Body of pancreas (tissue), 4 donors: Measurements from ENCODE around the gene TSPYL4. TPM values are rescaled to one million over a fixed set of nuclear protein-coding genes. Genes with fewer than 3 reads are reported as not detected.

Source experiments
- ATAC-seq: fragments of 150-250 bp; one replicate; pipeline ENCODE4 v1.9.1; 2016
- DNase-seq, 4 donors: peaks; one replicate each; pipeline ENCODE4 v3.0.0-alpha.2; 2019
- H3K27ac ChIP-seq, 4 donors: fragments of 200-600 bp; sonication (generic); 1 replicate in 3 of 4; 2 replicates in 1 of 4; pipeline versions ENCODE4 v1.5.1 to v1.6.1; 2016 to 2019; ENCODE audit warnings: mild to moderate bottlenecking in 1 of 4, mixed read lengths in 1 of 4, moderate library complexity in 1 of 4
- H3K27me3 ChIP-seq, 2 donors: fragments of 200-600 bp; sonication (generic); one replicate each; pipeline ENCODE4 v1.6.0; 2016; ENCODE audit warnings: mild to moderate bottlenecking in 1 of 2
- H3K36me3 ChIP-seq, 2 donors: fragments of 200-600 bp; sonication (generic); replicated peaks in 1 of 2; 2 replicates each; pipeline ENCODE4 v1.5.1; 2016; ENCODE audit warnings: low read depth in 2 of 2; ENCODE audit not compliant: insufficient read depth in 1 of 2
- H3K4me1 ChIP-seq: fragments of 200-600 bp; sonication (generic); one replicate; pipeline ENCODE4 v1.6.0; 2016
- H3K4me3 ChIP-seq, 2 donors: fragments of 200-600 bp; sonication (generic); 1 replicate in 1 of 2; 2 replicates in 1 of 2; pipeline ENCODE4 v1.5.1; 2016 to 2019
- H3K9me3 ChIP-seq, 3 donors: fragments of 200-600 bp; sonication (generic); 1 replicate in 2 of 3; 2 replicates in 1 of 3; pipeline ENCODE4 v1.5.1; 2016
- CTCF ChIP-seq, 7 experiments: fragments of 450-650 bp in 4 of 7; fragments of 200-600 bp in 3 of 7; sonication (generic) in 3 of 7; IDR thresholded peaks; one replicate each; pipeline ENCODE4 v1.5.1; 2016 to 2019; ENCODE audit warnings: antibody characterized with exemption in 7 of 7
- POLR2A ChIP-seq, 3 donors: fragments of 450-650 bp; IDR thresholded peaks; one replicate each; pipeline ENCODE4 v1.6.1; 2016; ENCODE audit warnings: antibody characterized with exemption in 3 of 3, mild to moderate bottlenecking in 2 of 3
- WGBS, 2 donors: methylation state at CpG; one replicate each; pipeline ENCODE4 v1.1.5; 2017; 5-methylcytosine and 5-hydroxymethylcytosine counted together
- intact Hi-C: fragments of 100-400 bp; cut with DNase I; formaldehyde crosslinking; loops from one replicate; pipeline ENCODE4 v1.15.1; 2023
- total RNA-seq, 2 donors: library from RNA; depleted of rRNA; stranded (reverse); fragments of >200 nt; gene quantifications; one replicate each; pipeline ENCODE4 v1.1.0, GENCODE V29; 2016

Gene TSPYL4
- total RNA-seq, 2 donors from 2014 or later, result 8.6 to 12.7 TPM

- no peak overlapping the region for H3K27ac ChIP-seq
- no peaks in the 10 kb centered on the region for H3K9me3 ChIP-seq
- TF ChIP-seq CTCF (IDR thresholded peaks at IDR 0.05) (no peak), POLR2A (IDR thresholded peaks at IDR 0.05) (no peak)
- no peak for ATAC-seq
- peaks cover 11% of the 10 kb centered on the region for H3K4me1 ChIP-seq
- 50 to 85% methylated on average over 8 to 18 of the region's 18 CpGs for WGBS, 2 donors
- H3K4me3 ChIP-seq, result no peak overlapping the region
- no peak for DNase-seq
- intact Hi-C loops, result no loop called here
- no peaks in the 10 kb centered on the region for H3K27me3 ChIP-seq
- no peaks in the 10 kb centered on the region for H3K36me3 ChIP-seq
These were observed 4.6 kb upstream of the TSPYL4 start for GRCh38 chr6:116258520-116258919.

- Histone ChIP-seq H3K4me3 (no peak overlapping the region), H3K9me3 (no peaks in the 10 kb centered on the region), H3K27me3 (no peaks in the 10 kb centered on the region), H3K36me3 (no peaks in the 10 kb centered on the region), H3K27ac (no peak overlapping the region), H3K4me1 (peaks cover 27% of the 10 kb centered on the region)
- TF ChIP-seq CTCF (IDR thresholded peaks at IDR 0.05) (no peak), POLR2A (IDR thresholded peaks at IDR 0.05) (no peak)
- DNase-seq (no peak), ATAC-seq (no peak)
- 78 to 91% methylated on average over 1 of the region's 1 CpG for WGBS, 2 donors
- intact Hi-C loops, result no loop called here
These were observed 2.8 kb upstream of the TSPYL4 start for GRCh38 chr6:116256694-116257093.

DNA sequence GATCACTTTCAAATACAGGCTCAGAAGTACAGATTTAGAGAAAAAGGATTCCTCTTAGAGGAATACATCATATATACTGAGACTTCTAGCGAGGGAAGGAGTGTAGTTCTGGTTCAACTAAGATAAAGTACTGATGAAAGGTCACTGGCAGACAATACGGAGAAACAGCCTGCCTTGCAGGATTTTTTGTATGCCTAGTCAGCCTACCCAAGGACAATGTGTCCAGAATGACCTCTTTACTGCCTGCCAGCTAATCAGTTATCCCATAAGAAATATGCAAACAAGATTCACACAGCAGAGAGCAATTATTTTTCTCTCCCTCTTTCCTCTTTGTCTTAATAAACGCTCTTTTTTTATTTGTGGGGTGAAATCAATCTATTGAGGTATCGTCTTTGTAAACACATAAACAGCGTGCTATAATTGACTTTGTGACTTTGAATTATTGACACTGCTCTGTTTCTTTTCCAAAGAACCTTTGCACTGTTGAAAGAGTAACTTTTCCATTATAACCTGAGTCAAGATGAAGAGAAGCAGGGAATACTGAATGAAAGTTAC is 1.4 kb upstream of the TSPYL4 start:
- Histone ChIP-seq H3K9me3 (no peaks in the 10 kb centered on the region), H3K4me1 (peaks cover 40% of the 10 kb centered on the region), H3K27ac (peak overlapping the region in 1 of 4 donors; percentile 0), H3K36me3 (no peaks in the 10 kb centered on the region), H3K27me3 (no peaks in the 10 kb centered on the region), H3K4me3 (no peak overlapping the region)
- TF ChIP-seq CTCF (IDR thresholded peaks at IDR 0.05) (no peak), POLR2A (IDR thresholded peaks at IDR 0.05) (no peak)
- intact Hi-C loops, result no loop called here
- ATAC-seq (no peak), DNase-seq (no peak)
- 9 to 18% methylated on average over 5 of the region's 5 CpGs for WGBS, 2 donors

DNA sequence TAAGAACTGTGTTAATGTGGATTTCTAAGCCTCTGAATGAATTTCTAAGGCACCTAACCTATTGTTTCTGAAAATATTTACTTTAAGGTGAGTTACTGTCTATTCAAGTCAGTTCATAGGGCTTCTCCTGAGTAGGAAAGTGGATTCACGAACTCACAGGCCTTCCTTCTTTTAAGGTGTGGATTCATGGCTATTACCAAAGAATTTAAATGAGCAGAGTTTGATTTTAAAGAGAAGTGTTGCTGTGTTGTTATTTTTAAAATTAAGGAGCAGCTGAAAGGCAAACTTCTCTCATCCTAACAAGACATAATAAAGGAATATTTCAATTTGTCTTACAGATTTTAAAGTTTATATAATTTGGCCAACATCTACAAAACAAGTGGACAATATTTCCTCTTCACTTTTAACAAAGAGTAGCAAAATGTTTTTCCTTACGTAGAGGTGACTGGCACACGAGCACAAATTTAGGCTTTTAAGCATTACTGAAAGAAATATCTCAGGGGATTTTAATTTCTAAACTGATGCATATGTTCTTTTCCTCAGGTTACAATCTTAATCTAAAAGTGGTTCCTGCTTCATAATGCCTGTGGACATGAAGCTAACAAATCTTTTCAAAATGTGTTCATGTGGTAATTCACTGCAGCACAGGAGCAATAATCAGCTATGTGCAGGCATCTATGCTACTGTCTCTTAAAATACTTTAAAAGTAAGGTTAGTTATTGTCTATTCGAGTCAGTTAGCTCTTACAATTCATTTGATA is 602 bp upstream of the TSPYL4 start:
- Histone ChIP-seq H3K27ac (peak overlapping the region; percentile 66 to 91 (median 82)), H3K36me3 (no peaks in the 10 kb centered on the region), H3K4me3 (peak overlapping the region in 1 of 2 donors; percentile 97), H3K4me1 (peaks cover 47% of the 10 kb centered on the region), H3K27me3 (no peaks in the 10 kb centered on the region), H3K9me3 (no peaks in the 10 kb centered on the region)
- no peak for ATAC-seq
- intact Hi-C loops, result no loop called here
- WGBS, 2 donors, result 9 to 18% methylated on average over 4 of the region's 4 CpGs
- no peak for DNase-seq
- TF ChIP-seq CTCF (IDR thresholded peaks at IDR 0.05) (no peak), POLR2A (IDR thresholded peaks at IDR 0.05) (no peak)

DNA sequence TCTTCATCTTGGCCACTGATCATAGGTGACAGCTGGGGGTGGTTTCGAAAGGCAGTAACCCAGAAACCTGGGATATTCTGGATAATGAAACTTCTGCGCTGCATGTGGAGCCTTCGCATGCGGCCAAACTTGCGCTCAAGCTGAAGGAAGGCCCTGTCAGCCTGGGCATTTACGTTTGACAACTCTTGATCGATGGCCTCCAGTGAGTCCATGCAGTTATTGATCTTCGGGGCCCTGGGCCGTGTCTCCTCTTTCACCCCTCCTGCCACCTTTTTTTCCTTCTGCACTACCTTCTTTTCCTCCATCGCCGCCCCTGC is 729 bp downstream of the TSPYL4 start:
- DNase-seq (no peak), ATAC-seq (no peak)
- H3K36me3 ChIP-seq, result no peaks in the 10 kb centered on the region
- peaks cover 48% of the 10 kb centered on the region for H3K4me1 ChIP-seq
- intact Hi-C loops, result no loop called here
- 8 to 11% methylated on average over 11 of the region's 11 CpGs for WGBS, 2 donors
- TF ChIP-seq POLR2A (IDR thresholded peaks at IDR 0.05) (no peak), CTCF (IDR thresholded peaks at IDR 0.05) (no peak)
- H3K27ac ChIP-seq, result peak overlapping the region in 3 of 4 donors; percentile 66 to 91 (median 90)
- peak overlapping the region; percentile 59 to 97 for H3K4me3 ChIP-seq
- no peaks in the 10 kb centered on the region for H3K27me3 ChIP-seq
- H3K9me3 ChIP-seq, result no peaks in the 10 kb centered on the region
